Fibroblast of lung (primary cell): ENCODE results near the gene TECR. TPM values are rescaled to one million over a fixed set of nuclear protein-coding genes. Genes with fewer than 3 reads are reported as not detected.

Source experiments
- DNase-seq, 2 donors: peaks; one replicate each; pipeline versions ENCODE4 v3.0.0 to v3.0.0-alpha.2; 2010; ENCODE audit warnings: low read depth in 2 of 2
- H2AFZ ChIP-seq: 2 replicates; pipeline ENCODE4 v1.5.1; 2012; ENCODE audit warnings: low read length, control low read depth, inconsistent platforms
- H3K27ac ChIP-seq: 2 replicates; pipeline ENCODE4 v1.5.1; 2011; ENCODE audit warnings: low read length, control low read depth; ENCODE audit not compliant: insufficient read depth
- H3K27me3 ChIP-seq: 2 replicates; pipeline ENCODE4 v1.5.1; 2011; ENCODE audit warnings: mild to moderate bottlenecking, low read length; ENCODE audit not compliant: control insufficient read depth, insufficient read depth
- H3K36me3 ChIP-seq: 2 replicates; pipeline ENCODE4 v1.5.1; 2011; ENCODE audit warnings: low read length; ENCODE audit not compliant: control insufficient read depth, insufficient read depth
- H3K4me1 ChIP-seq: 2 replicates; pipeline ENCODE4 v1.5.1; 2011; ENCODE audit warnings: low read length; ENCODE audit not compliant: control insufficient read depth, insufficient read depth; ENCODE audit errors: extremely low read depth
- H3K4me2 ChIP-seq: 2 replicates; pipeline ENCODE4 v1.5.1; 2011; ENCODE audit warnings: low read length, control low read depth; ENCODE audit not compliant: insufficient read depth; ENCODE audit errors: extremely low read depth
- H3K4me3 ChIP-seq, 4 experiments: fragments of 200-600 bp in 1 of 4; sonication (generic) in 1 of 4; replicated peaks in 1 of 4; 2 replicates each; pipeline ENCODE4 v1.5.1; 2011 to 2016; ENCODE audit warnings: low read length in 4 of 4, low read depth in 3 of 4, mild to moderate bottlenecking in 3 of 4, control low read depth in 2 of 4, inconsistent platforms in 1 of 4, mixed read lengths in 1 of 4; ENCODE audit not compliant: insufficient read depth in 1 of 4; ENCODE audit errors: control extremely low read depth in 1 of 4
- H3K79me2 ChIP-seq: 2 replicates; pipeline ENCODE4 v1.5.1; 2012; ENCODE audit warnings: mild to moderate bottlenecking, low read length, inconsistent platforms; ENCODE audit not compliant: control insufficient read depth, insufficient read depth
- H3K9ac ChIP-seq: 2 replicates; pipeline ENCODE4 v1.5.1; 2011; ENCODE audit warnings: mild to moderate bottlenecking, low read length, control low read depth; ENCODE audit not compliant: insufficient read depth
- H3K9me3 ChIP-seq: 2 replicates; pipeline ENCODE4 v1.5.1; 2012; ENCODE audit warnings: low read depth, low read length; ENCODE audit not compliant: control insufficient read depth, insufficient read depth
- H4K20me1 ChIP-seq: 2 replicates; pipeline ENCODE4 v1.5.1; 2011; ENCODE audit warnings: low read length; ENCODE audit not compliant: control insufficient read depth, insufficient read depth; ENCODE audit errors: extremely low read depth
- CTCF ChIP-seq, 2 donors: IDR thresholded peaks in 1 of 2; conservative IDR thresholded peaks in 1 of 2; 1 replicate in 1 of 2; 2 replicates in 1 of 2; pipeline ENCODE4 v1.5.1; 2011 to 2012; ENCODE audit warnings: low read length in 2 of 2, control low read depth in 1 of 2, inconsistent platforms in 1 of 2, low read depth in 1 of 2, mild to moderate bottlenecking in 1 of 2
- EZH2 ChIP-seq: IDR thresholded peaks from 2 replicates; pipeline ENCODE4 v1.5.1; 2012; ENCODE audit warnings: low read length, control low read depth, mild to moderate bottlenecking; ENCODE audit errors: missing control alignments
- polyA plus RNA-seq, 2 donors: library from polyadenylated mRNA; depleted of rRNA in 1 of 2; stranded (reverse) in 1 of 2; unstranded in 1 of 2; fragments of >200 nt; gene quantifications; 2 replicates each; pipeline ENCODE4 v1.2.1, GENCODE V29; 2011 to 2012; ENCODE audit warnings: missing spikeins in 1 of 2
- total RNA-seq: library from RNA; depleted of rRNA; stranded (reverse); fragments of >200 nt; gene quantifications from 2 replicates; pipeline ENCODE4 v1.2.1, GENCODE V29; 2014

Gene TECR
- total and polyA plus RNA-seq, 2 donors (not counting 1 experiment from before 2014, with no cell fraction given), result 34.0 to 73.4 TPM

GRCh38 chr19:14565765-14566711 lies 36.6 kb downstream of the TECR start:
- Histone ChIP-seq H3K27ac (no peak overlapping the region), H4K20me1 (no peaks in the 10 kb centered on the region), H3K9ac (no peak overlapping the region), H3K79me2 (peaks cover 10% of the 10 kb centered on the region), H3K36me3 (peaks cover 7% of the 10 kb centered on the region), H2AFZ (no peak overlapping the region), H3K27me3 (no peaks in the 10 kb centered on the region), H3K4me2 (no peak overlapping the region), H3K9me3 (no peaks in the 10 kb centered on the region), H3K4me3 (no peak overlapping the region), H3K4me1 (peaks cover 9% of the 10 kb centered on the region)
- no peak for DNase-seq
- TF ChIP-seq EZH2, result no peak
- TF ChIP-seq CTCF (conservative IDR thresholded peaks at IDR 0.05 in 1 of 2, IDR thresholded peaks at IDR 0.05 in 1 of 2; ENCODE audit: low read depth in 1 of 2, low read length in 2 of 2), result no peak

GRCh38 chr19:14566712-14567077 lies 37.3 kb downstream of the TECR start:
- DNase-seq, result no peak
- peaks cover 7% of the 10 kb centered on the region for H3K36me3 ChIP-seq
- TF ChIP-seq CTCF (conservative IDR thresholded peaks at IDR 0.05 in 1 of 2, IDR thresholded peaks at IDR 0.05 in 1 of 2; ENCODE audit: low read depth in 1 of 2, low read length in 2 of 2), result no peak
- TF ChIP-seq EZH2, result no peak
- H3K27me3 ChIP-seq, result no peaks in the 10 kb centered on the region
- no peaks in the 10 kb centered on the region for H4K20me1 ChIP-seq
- H3K4me1 ChIP-seq, result peaks cover 6% of the 10 kb centered on the region
- no peak overlapping the region for H3K9ac ChIP-seq
- no peak overlapping the region for H2AFZ ChIP-seq
- no peak overlapping the region for H3K4me3 ChIP-seq
- peaks cover 16% of the 10 kb centered on the region for H3K79me2 ChIP-seq
- H3K4me2 ChIP-seq, result no peak overlapping the region
- no peaks in the 10 kb centered on the region for H3K9me3 ChIP-seq
- no peak overlapping the region for H3K27ac ChIP-seq

GRCh38 chr19:14567079-14567478 lies 37.7 kb downstream of the TECR start:
- H3K27me3 ChIP-seq, result no peaks in the 10 kb centered on the region
- peaks cover 18% of the 10 kb centered on the region for H3K79me2 ChIP-seq
- no peaks in the 10 kb centered on the region for H4K20me1 ChIP-seq
- no peak overlapping the region for H3K4me3 ChIP-seq
- no peak for DNase-seq
- no peak overlapping the region for H3K27ac ChIP-seq
- H2AFZ ChIP-seq, result no peak overlapping the region
- H3K9ac ChIP-seq, result no peak overlapping the region
- peaks cover 4% of the 10 kb centered on the region for H3K4me1 ChIP-seq
- peaks cover 7% of the 10 kb centered on the region for H3K36me3 ChIP-seq
- TF ChIP-seq CTCF (conservative IDR thresholded peaks at IDR 0.05 in 1 of 2, IDR thresholded peaks at IDR 0.05 in 1 of 2; ENCODE audit: low read depth in 1 of 2, low read length in 2 of 2) (no peak), EZH2 (no peak)
- H3K4me2 ChIP-seq, result no peak overlapping the region
- H3K9me3 ChIP-seq, result no peaks in the 10 kb centered on the region
